ENCODE measurements around the gene NEDD8. TPM values are rescaled to one million over a fixed set of nuclear protein-coding genes. Genes with fewer than 3 reads are reported as not detected.
A peak's percentile ranks its signal among the peaks of the same experiment; 100 is the strongest.

Gene NEDD8
- total and polyA plus RNA-seq, 2 donors (not counting 1 experiment from before 2014, with no cell fraction given), result 86.7 to 98.5 TPM

DNA sequence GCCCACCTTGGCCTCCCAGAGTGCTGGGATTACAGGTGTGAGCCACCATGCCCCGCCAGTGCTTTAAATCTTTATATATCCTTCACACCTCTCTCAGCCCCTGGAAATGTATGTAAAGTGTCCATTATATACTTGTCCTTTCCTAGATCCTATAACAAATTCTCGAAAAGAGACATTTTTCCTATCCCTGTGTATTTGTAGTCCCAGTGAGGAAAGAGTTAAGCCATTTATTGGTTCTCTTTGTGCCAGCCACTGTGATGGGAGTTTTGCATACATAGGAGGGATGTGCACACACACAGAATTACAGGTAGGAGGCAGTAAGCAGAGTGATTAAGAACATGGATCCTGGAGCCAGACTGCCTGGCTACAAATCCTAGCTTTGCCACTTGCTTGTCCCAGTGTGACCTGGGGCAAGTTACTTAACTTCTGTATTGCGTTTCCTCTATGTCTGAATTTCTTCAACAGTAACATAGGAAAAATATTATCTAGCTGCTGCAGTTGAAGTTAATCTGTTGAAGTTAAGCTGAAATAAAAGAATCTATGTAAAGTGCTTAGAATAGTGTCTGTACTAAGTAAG, 41.3 kb upstream of the NEDD8 start:
- H3K27me3 Mint-ChIP-seq, result no peaks in the 10 kb centered on the region
- Histone ChIP-seq H3K79me2 (ENCODE audit: control insufficient read depth, insufficient read depth, low read length) (peaks cover 30% of the 10 kb centered on the region), H4K20me1 (ENCODE audit: control insufficient read depth, insufficient read depth, low read length, poor library complexity, severe bottlenecking) (no peaks in the 10 kb centered on the region), H3K36me3 (replicated peaks in 1 of 2; ENCODE audit: control extremely low read depth in 1 of 2, control insufficient read depth in 1 of 2, extremely low read depth in 1 of 2, insufficient read depth in 2 of 2, low read length in 1 of 2) (peaks cover 0 to 10% of the 10 kb centered on the region in 2 experiments), H3K9ac (ENCODE audit: low read length) (no peak overlapping the region), H3K9me3 (ENCODE audit: control extremely low read depth in 1 of 3, control insufficient read depth in 2 of 3, insufficient read depth in 1 of 3, low read length in 2 of 3) (peaks cover 0 to 10% (median 0%) of the 10 kb centered on the region in 3 donors), H2AFZ (ENCODE audit: insufficient read depth, low read depth, low read length, poor library complexity, severe bottlenecking) (peak overlapping the region; percentile 10), H3K4me3 (ENCODE audit: control extremely low read depth in 1 of 5, extremely low read depth in 1 of 5, insufficient read depth in 1 of 5, low read depth in 2 of 5, low read length in 4 of 5) (no peak overlapping the region), H3K4me1 (ENCODE audit: control insufficient read depth in 2 of 2, insufficient read depth in 2 of 2, low read length in 2 of 2) (peaks cover 49 to 57% of the 10 kb centered on the region in 2 donors), H3K4me2 (replicated peaks; ENCODE audit: low read depth, low read length, poor library complexity, severe bottlenecking) (peak overlapping the region; percentile 52), H3K27ac (ENCODE audit: low read length in 2 of 2) (peak overlapping the region; percentile 76 to 81), H3K27me3 (replicated peaks in 1 of 4; ENCODE audit: control extremely low read depth in 1 of 4, control insufficient read depth in 3 of 4, insufficient read depth in 4 of 4, low read length in 3 of 4) (no peaks in the 10 kb centered on the region)
- no peak for TF ChIP-seq EZH2 (IDR thresholded peaks at IDR 0.05; ENCODE audit: borderline replicate concordance, insufficient read depth, low read depth, low read length, poor library complexity, severe bottlenecking)
- TF ChIP-seq, protein P1, sequence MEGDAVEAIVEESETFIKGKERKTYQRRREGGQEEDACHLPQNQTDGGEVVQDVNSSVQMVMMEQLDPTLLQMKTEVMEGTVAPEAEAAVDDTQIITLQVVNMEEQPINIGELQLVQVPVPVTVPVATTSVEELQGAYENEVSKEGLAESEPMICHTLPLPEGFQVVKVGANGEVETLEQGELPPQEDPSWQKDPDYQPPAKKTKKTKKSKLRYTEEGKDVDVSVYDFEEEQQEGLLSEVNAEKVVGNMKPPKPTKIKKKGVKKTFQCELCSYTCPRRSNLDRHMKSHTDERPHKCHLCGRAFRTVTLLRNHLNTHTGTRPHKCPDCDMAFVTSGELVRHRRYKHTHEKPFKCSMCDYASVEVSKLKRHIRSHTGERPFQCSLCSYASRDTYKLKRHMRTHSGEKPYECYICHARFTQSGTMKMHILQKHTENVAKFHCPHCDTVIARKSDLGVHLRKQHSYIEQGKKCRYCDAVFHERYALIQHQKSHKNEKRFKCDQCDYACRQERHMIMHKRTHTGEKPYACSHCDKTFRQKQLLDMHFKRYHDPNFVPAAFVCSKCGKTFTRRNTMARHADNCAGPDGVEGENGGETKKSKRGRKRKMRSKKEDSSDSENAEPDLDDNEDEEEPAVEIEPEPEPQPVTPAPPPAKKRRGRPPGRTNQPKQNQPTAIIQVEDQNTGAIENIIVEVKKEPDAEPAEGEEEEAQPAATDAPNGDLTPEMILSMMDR (IDR thresholded peaks at IDR 0.05), result no peak
- peaks cover 69% of the 10 kb centered on the region for H3K4me1 Mint-ChIP-seq
- no peak for DNase-seq
- peak overlapping the region; percentile 89 for H3K27ac Mint-ChIP-seq
- no peaks in the 10 kb centered on the region for H3K9me3 Mint-ChIP-seq (ENCODE audit: insufficient read depth)
- CTCF ChIA-PET, result interaction anchor here (0.7 to 2.4 kb wide), 8 partner anchors 10 to 437 kb away, joined by 3 to 19 read pairs (median 5); partner anchors contain the start of genes CIDEB, LTB4R and TINF2
- POLR2A ChIA-PET, result interaction anchor here (0.7 to 2.0 kb wide), 5 partner anchors 16 to 157 kb away, joined by 3 to 11 read pairs (median 4); partner anchors contain the start of gene TINF2
- peak overlapping the region; percentile 58 for H3K4me3 Mint-ChIP-seq
- ATAC-seq (ENCODE audit: low read depth), result no peak
- WGBS (ENCODE audit: insufficient coverage), result no CpG with 5 or more reads among the region's 3 CpGs
- intact Hi-C loops (cut with micrococcal nuclease), result loop anchor here (10.0 kb wide), 1 partner anchor 129 kb away; the partner anchor contains the start of genes EMC9, PSME2 and RNF31

DNA sequence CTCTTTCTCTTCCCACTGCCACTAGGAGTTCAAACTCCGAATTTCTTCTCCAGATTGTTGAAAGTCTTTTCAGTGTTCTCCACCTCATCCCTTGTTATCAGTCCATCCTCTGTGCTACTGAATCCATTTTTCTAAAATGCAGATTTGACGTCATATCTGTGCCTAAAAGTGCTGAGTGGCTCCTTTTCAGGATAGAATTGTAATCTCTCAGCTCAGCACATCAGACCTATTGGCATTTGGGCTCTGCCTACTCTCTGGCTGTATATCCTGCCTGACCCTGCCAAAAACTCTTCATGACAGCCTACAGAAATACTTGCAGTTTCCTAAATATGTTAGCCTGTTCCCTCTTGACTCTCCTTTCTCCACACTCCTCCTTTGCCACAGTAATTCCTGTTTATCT, 40.3 kb upstream of the NEDD8 start:
- DNase-seq (no peak), ATAC-seq (ENCODE audit: low read depth) (no peak)
- Histone ChIP-seq H2AFZ (ENCODE audit: insufficient read depth, low read depth, low read length, poor library complexity, severe bottlenecking) (no peak overlapping the region), H3K27ac (ENCODE audit: low read length in 2 of 2) (peak overlapping the region; percentile 93 to 97), H4K20me1 (ENCODE audit: control insufficient read depth, insufficient read depth, low read length, poor library complexity, severe bottlenecking) (no peaks in the 10 kb centered on the region), H3K9ac (ENCODE audit: low read length) (peak overlapping the region; percentile 71), H3K4me3 (ENCODE audit: control extremely low read depth in 1 of 5, extremely low read depth in 1 of 5, insufficient read depth in 1 of 5, low read depth in 2 of 5, low read length in 4 of 5) (no peak overlapping the region), H3K9me3 (ENCODE audit: control extremely low read depth in 1 of 3, control insufficient read depth in 2 of 3, insufficient read depth in 1 of 3, low read length in 2 of 3) (peaks cover 0 to 3% (median 0%) of the 10 kb centered on the region in 3 donors), H3K79me2 (ENCODE audit: control insufficient read depth, insufficient read depth, low read length) (peaks cover 30% of the 10 kb centered on the region), H3K27me3 (replicated peaks in 1 of 4; ENCODE audit: control extremely low read depth in 1 of 4, control insufficient read depth in 3 of 4, insufficient read depth in 4 of 4, low read length in 3 of 4) (no peaks in the 10 kb centered on the region), H3K4me2 (replicated peaks; ENCODE audit: low read depth, low read length, poor library complexity, severe bottlenecking) (peak overlapping the region; percentile 86), H3K36me3 (replicated peaks in 1 of 2; ENCODE audit: control extremely low read depth in 1 of 2, control insufficient read depth in 1 of 2, extremely low read depth in 1 of 2, insufficient read depth in 2 of 2, low read length in 1 of 2) (peaks cover 0 to 18% of the 10 kb centered on the region in 2 experiments), H3K4me1 (ENCODE audit: control insufficient read depth in 2 of 2, insufficient read depth in 2 of 2, low read length in 2 of 2) (peaks cover 39 to 47% of the 10 kb centered on the region in 2 donors)
- Mint-ChIP-seq H3K9me3 (ENCODE audit: insufficient read depth) (no peaks in the 10 kb centered on the region), H3K4me3 (peak overlapping the region; percentile 94), H3K27me3 (no peaks in the 10 kb centered on the region), H3K4me1 (peaks cover 59% of the 10 kb centered on the region), H3K27ac (peak overlapping the region; percentile 94)
- TF ChIP-seq EZH2 (IDR thresholded peaks at IDR 0.05; ENCODE audit: borderline replicate concordance, insufficient read depth, low read depth, low read length, poor library complexity, severe bottlenecking), result no peak
- TF ChIP-seq, protein P1 (IDR thresholded peaks at IDR 0.05), result no peak
- ChIA-PET POLR2A (interaction anchor here (1.3 to 2.9 kb wide), 4 partner anchors 30 to 131 kb away, joined by 4 to 51 read pairs (median 8); partner anchors contain the start of genes EMC9, LTB4R2, TINF2 and TM9SF1), CTCF (interaction anchor here (0.7 to 4.2 kb wide), 8 partner anchors 11 to 60 kb away, joined by 3 to 40 read pairs (median 18); partner anchors contain the start of genes CHMP4A, MDP1 and TINF2)
- 100% methylated on average over 2 of the region's 2 CpGs for WGBS (ENCODE audit: insufficient coverage)
- intact Hi-C loops (cut with micrococcal nuclease), result loop anchor here (10.0 kb wide), 1 partner anchor 128 kb away; the partner anchor contains the start of genes EMC9, PSME2 and RNF31
